Fibroblast of villous mesenchyme (primary cell): ENCODE results near the gene MAP2. TPM values are rescaled to one million over a fixed set of nuclear protein-coding genes. Genes with fewer than 3 reads are reported as not detected.

Experiments
- DNase-seq: peaks from one replicate; pipeline ENCODE4 v3.0.0-alpha.2; 2010; ENCODE audit warnings: low read depth
- H3K4me3 ChIP-seq: 2 replicates; pipeline ENCODE4 v1.5.1; 2011; ENCODE audit warnings: low read depth, mild to moderate bottlenecking, low read length
- CTCF ChIP-seq: IDR thresholded peaks from 2 replicates; pipeline ENCODE4 v1.5.1; 2012; ENCODE audit warnings: low read depth, mild to moderate bottlenecking, low read length; ENCODE audit not compliant: insufficient read depth
- total RNA-seq: library from RNA; depleted of rRNA; stranded (reverse); fragments of >200 nt; gene quantifications from 2 replicates; pipeline ENCODE4 v1.2.3, GENCODE V29; 2012

MAP2 gene
- total RNA-seq, 1 donor: 37.1 TPM

- H3K4me3 ChIP-seq: no peak overlapping the region
- no peak for TF ChIP-seq CTCF
- DNase-seq: no peak
These were observed 278.9 kb downstream of the MAP2 start for GRCh38 chr2:209702775-209703174.

- no peak for DNase-seq
- no peak for TF ChIP-seq CTCF
- no peak overlapping the region for H3K4me3 ChIP-seq
These were observed 289.4 kb downstream of the MAP2 start for GRCh38 chr2:209713219-209713618.

GRCh38 chr2:209719034-209719433 is 295.2 kb downstream of the MAP2 start:
- DNase-seq: no peak
- no peak for TF ChIP-seq CTCF
- H3K4me3 ChIP-seq: no peak overlapping the region

GRCh38 chr2:209721497-209721896 is 297.6 kb downstream of the MAP2 start:
- H3K4me3 ChIP-seq: no peak overlapping the region
- peak; percentile 4 for DNase-seq
- no peak for TF ChIP-seq CTCF

- H3K4me3 ChIP-seq: no peak overlapping the region
- no peak for TF ChIP-seq CTCF
- DNase-seq: no peak
These were observed 302.5 kb downstream of the MAP2 start for GRCh38 chr2:209726311-209726710.

- TF ChIP-seq CTCF: no peak
- no peak overlapping the region for H3K4me3 ChIP-seq
- no peak for DNase-seq
These were observed 303.2 kb downstream of the MAP2 start for GRCh38 chr2:209727077-209727476.

- H3K4me3 ChIP-seq: no peak overlapping the region
- TF ChIP-seq CTCF: no peak
- DNase-seq: no peak
These were observed 311.0 kb downstream of the MAP2 start for GRCh38 chr2:209734805-209735204.
